Hematopoietic multipotent progenitor cell treated with erythropoietin and hydrocortisone succinate and interleukin-3 and kit ligand, for 17 days (in vitro differentiated cells): ENCODE data around the gene SORCS2.

ENCODE experiments used
- DNase-seq: peaks from one replicate; pipeline ENCODE4 v3.0.0-alpha.2; 2015; ENCODE audit warnings: low spot score

The SORCS2 gene

GRCh38 chr4:7510538-7510937, 318.2 kb downstream of the SORCS2 start:
- DNase-seq, result no peak

DNA sequence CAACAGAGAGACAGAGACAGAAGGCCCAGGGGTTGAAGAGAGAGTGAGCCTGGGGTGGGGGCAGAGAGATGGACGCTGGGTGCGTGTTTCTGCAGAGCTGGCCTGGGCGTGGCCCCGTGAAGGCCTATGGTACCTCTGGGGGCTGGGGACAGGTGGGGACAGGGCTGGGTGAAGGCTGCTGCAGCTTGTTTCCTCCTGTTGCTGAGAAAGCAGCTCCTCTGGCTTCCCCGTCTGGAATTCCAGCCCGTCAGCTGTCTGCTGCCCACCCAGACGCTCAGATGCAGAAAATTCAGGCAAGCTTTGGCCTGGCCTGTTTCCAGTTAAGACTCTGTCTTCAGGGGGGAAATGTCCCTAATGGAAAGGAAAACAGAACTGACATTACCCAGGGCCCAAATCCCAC, 319.2 kb downstream of the SORCS2 start:
- no peak for DNase-seq

DNA sequence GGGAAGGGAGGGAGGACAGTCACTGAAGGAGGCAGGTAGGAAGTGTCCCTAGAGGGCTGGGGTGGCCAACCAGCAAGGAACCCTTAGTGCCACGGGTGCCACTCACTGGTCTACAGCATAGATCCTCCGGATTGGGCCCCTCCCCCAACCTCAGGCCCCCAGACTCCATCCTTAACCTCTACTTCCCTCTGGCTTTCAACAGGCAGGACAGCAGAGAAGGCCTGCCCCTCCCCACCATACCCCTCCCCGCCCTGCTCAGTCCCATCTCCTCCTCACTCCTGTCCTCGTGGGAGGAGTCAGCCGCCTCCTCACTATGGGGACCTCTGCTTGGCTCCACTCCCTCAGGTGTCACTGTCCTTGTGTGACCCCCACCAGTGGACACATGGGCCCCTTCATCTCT, 320.1 kb downstream of the SORCS2 start:
- no peak for DNase-seq

GRCh38 chr4:7512946-7513345, 320.6 kb downstream of the SORCS2 start:
- DNase-seq, result no peak

GRCh38 chr4:7513671-7514070, 321.3 kb downstream of the SORCS2 start:
- no peak for DNase-seq

- no peak for DNase-seq
Observed at GRCh38 chr4:7514281-7514680, 321.9 kb downstream of the SORCS2 start.

GRCh38 chr4:7514789-7515188, 322.5 kb downstream of the SORCS2 start:
- no peak for DNase-seq

- no peak for DNase-seq
Observed at GRCh38 chr4:7515390-7515902, 323.1 kb downstream of the SORCS2 start.

GRCh38 chr4:7516096-7516772, 323.9 kb downstream of the SORCS2 start:
- no peak for DNase-seq

DNA sequence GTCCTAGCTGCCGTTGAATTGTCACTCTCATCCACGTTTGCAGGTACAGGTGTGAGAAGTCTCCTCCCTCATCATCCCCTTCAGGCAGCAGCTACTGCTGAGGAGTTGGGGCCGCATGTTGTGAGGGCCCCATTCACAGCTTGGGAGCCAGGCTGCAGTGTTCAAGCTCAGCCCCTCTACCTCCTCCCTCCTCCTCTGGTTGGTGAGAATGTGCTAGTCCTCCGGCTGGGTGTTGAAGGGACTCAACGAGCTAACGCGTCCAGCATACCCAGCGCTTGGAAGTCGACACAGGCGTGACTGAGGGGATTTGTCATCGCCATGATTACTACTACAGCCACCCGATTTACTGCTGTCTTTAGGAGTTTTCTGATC, 324.4 kb downstream of the SORCS2 start:
- no peak for DNase-seq

- DNase-seq, result no peak
Observed at GRCh38 chr4:7518871-7519637, 326.7 kb downstream of the SORCS2 start.

DNA sequence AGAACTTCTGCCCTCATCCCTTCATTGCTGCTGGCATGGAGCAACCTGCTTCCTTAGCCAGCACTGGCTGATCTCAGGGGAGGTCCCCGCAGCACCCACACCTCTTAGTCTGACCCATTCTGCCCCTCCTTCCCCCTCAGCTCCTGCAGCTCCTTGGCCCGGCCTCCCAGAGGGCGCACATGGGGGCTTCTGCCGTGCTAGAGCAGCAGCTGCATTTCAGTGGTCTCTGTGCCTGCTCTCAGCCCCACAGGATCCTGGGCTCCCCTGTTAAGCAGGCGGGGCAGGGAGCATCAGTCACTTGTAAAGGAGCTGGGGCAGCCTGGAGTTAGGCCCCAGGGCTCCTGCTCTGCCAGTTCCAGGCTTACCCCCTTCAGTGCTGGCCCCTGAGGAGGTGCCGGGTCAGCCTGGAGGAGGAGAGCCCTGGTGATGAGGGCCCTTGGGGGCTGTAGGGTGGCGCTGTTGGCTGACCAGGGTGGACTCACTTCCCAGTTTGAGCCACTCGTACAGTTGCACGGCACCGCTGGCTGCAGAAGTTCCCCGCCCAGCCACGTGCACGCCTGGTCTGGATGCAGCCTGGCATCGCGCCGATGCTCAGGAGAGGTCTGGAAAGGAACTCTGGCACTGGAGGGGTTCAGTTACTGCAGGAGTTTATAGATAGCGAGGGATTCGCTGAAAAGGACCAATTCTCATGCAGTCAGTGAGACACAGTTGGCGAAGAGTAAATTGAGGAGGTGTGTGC, 327.5 kb downstream of the SORCS2 start:
- no peak for DNase-seq

DNA sequence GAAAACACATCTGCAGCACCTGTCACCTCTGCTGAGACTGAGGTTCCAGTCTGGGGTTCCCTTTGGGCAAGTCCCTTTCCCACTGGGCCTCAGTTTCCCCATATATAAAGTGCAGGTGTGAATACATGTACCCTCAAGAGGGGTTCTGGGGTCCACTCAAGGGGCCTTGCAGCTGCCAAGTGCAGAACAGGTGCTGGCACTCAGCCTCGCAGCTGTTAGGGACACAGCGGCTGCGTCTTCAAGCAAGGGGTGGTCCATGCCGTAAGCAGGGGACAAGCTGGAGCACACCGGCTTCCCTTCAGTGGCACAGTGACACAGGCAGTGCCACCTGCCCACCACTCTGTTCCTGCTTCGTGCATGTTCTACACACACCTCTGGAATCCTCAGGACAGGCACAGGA, 329.3 kb downstream of the SORCS2 start:
- no peak for DNase-seq

GRCh38 chr4:7522452-7523220, 330.3 kb downstream of the SORCS2 start:
- no peak for DNase-seq

DNA sequence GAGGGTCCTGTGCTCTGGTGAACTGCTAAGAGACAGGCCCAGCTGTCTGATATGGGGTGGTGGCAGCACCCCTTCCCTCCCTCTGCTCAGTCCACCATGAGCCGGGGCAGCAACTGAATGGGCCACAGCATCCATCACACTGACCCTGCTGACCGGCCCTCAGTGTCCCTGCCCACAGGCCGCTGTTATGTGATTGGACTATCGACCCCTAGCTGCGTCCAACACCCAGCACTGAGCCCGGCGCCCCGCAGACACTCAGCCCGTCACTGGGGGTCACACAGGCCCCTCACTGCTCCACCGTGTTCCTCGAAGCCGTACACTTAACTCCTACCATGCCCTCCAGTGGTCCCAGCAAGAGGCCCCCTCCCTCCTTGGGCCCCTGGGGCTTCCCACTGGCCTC, 331.2 kb downstream of the SORCS2 start:
- DNase-seq, result no peak

DNA sequence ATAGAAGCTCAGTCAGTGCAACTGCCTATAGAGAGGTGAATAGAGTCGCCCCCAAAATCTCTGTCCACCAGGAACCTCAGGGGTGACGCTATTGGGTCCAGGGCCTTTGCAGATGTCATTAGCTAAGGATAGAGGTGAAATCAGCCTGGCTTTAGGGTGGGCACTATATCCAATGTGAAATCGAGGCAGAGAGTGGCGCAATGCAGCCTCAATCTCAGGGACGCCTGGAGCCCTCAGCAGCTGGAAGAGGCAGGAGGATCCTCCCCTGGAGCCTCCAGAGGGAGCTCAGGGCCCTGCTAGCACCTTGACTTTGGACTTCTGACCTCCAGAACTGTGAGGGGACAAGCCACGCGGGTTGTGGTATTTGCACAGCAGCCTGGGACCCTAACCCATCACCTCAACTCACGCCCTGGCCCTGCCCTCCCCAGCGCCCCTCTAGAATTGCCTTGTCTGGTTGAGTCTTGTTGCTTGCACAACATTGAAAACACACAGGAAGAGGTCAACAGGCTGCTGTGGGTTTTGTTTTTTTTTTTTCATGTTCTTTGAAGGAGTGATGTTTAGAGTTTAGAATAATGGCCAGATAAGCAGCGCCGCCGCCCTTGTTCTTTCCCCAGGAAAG, 331.8 kb downstream of the SORCS2 start:
- no peak for DNase-seq

- DNase-seq, result no peak
Observed at GRCh38 chr4:7524843-7525242, 332.5 kb downstream of the SORCS2 start.

- DNase-seq, result no peak
Observed at GRCh38 chr4:7526491-7526890, 334.2 kb downstream of the SORCS2 start.

DNA sequence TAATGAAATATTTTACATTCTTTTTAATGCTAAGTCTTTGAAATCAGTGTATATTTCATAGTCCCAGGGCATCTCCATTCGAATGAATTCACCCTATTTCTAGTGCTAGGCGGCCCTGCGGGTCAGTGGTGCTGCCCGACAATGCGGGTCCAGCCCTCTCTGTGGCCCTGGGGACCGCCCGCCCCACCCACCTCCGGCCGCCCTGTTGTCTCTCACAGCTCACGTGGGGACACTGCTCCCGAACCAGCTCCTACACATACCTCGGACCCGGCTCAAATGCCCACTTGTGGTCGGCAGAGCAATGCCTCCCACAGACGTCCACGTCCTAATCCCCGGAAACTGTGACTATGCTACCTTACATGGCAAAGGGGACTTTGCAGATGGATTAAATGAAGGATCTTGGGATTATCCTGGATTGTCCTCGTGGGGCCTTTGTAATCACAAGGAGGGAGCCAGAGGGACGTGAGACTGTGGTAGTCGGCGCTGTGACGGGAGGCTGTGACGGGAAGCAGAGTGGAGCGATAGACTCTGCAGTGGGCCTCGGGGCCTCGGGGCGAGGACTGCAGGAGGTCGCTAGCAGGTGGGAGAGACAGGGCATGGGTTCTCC, 334.7 kb downstream of the SORCS2 start:
- no peak for DNase-seq

DNA sequence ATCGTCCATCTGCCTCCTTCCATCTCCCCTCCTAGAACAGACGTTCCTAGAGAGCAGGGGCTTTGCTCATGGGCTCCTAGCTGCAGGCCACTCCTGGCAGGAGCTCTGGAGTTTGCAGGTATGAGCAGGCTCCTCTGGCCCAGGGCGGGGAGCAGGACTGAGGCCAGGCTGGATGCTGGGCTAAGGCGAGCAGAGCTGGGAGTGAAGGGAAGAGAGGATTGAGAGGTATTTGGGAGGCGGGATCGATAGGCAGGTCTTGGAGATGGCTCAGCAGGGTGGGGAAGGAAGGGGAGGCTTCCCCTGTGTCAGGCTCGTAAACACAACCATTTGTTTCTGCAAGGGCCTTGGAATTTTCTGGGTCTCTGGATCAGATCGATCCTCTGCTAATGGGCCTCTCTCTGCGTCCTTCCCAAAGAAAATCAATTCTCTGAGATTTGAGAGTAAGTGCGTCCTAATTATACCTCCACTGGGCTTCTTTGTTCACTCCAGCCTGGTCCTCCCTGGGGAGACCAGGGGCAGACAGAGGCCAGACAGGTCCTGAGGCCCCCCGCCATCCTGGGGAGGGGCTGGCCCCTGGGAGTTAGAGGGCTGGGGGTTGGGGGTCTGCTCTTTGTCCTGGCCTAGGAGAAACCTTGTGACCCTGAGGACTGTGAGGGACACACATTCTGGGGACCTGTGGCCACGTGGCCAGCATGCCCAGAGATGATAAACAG, 337.2 kb downstream of the SORCS2 start:
- DNase-seq, result no peak

DNA sequence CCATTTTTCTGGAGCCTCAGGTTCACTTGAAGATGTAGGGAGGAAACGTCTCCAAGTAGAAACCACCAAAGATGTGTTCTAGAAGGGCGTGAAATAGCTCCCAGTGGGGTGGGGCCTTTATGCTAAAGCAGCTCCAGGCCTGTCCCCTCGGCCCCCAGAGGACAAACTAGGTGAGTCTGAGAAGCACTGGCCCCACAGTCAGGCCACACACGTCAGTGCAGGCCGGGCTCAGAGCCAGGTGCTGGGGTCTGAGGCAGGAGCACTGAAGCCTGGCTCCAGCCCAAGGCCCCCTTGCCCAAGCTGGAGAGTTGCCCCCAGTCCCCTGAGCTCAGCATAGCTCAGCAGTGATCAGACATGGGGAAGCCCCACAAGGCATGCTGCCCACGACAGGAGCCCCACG, 337.7 kb downstream of the SORCS2 start:
- no peak for DNase-seq
